ENCODE measurements around the gene CDKAL1.

The CDKAL1 gene

GRCh38 chr6:20741490-20741889 is 207.2 kb downstream of the CDKAL1 start:
- Histone ChIP-seq H3K4me1 (ENCODE audit: low read length) (peaks cover 30% of the 10 kb centered on the region), H3K4me3 (ENCODE audit: low read length) (no peak overlapping the region), H4K20me1 (ENCODE audit: insufficient read depth, low read length) (no peaks in the 10 kb centered on the region), H3K27ac (ENCODE audit: low read length) (no peak overlapping the region), H3K27me3 (ENCODE audit: low read depth, low read length) (no peaks in the 10 kb centered on the region), H3K4me2 (ENCODE audit: low read length) (no peak overlapping the region), H2AFZ (ENCODE audit: low read depth, low read length) (no peak overlapping the region), H3K9me3 (ENCODE audit: insufficient read depth, low read length) (no peaks in the 10 kb centered on the region), H3K36me3 (replicated peaks; ENCODE audit: low read depth, low read length) (no peaks in the 10 kb centered on the region), H3K79me2 (ENCODE audit: low read length) (no peaks in the 10 kb centered on the region), H3K9ac (ENCODE audit: low read length) (no peak overlapping the region)
- TF ChIP-seq CTCF (IDR thresholded peaks at IDR 0.05; ENCODE audit: low read depth, low read length): no peak
- TF ChIP-seq EZH2phosphoT487 (IDR thresholded peaks at IDR 0.05; ENCODE audit: low read depth): no peak

- H3K4me1 ChIP-seq (ENCODE audit: low read length): peaks cover 44% of the 10 kb centered on the region
- no peaks in the 10 kb centered on the region for H4K20me1 ChIP-seq (ENCODE audit: insufficient read depth, low read length)
- H3K27ac ChIP-seq (ENCODE audit: low read length): no peak overlapping the region
- no peaks in the 10 kb centered on the region for H3K27me3 ChIP-seq (ENCODE audit: low read depth, low read length)
- no peak overlapping the region for H2AFZ ChIP-seq (ENCODE audit: low read depth, low read length)
- H3K79me2 ChIP-seq (ENCODE audit: low read length): peaks cover 4% of the 10 kb centered on the region; the same call in 1 of the 2 replicates
- no peaks in the 10 kb centered on the region for H3K36me3 ChIP-seq (replicated peaks; ENCODE audit: low read depth, low read length)
- H3K4me2 ChIP-seq (ENCODE audit: low read length): peak overlapping the region; percentile 90
- no peak for TF ChIP-seq EZH2phosphoT487 (IDR thresholded peaks at IDR 0.05; ENCODE audit: low read depth)
- TF ChIP-seq CTCF (IDR thresholded peaks at IDR 0.05; ENCODE audit: low read depth, low read length): no peak
- H3K9ac ChIP-seq (ENCODE audit: low read length): no peak overlapping the region
- H3K9me3 ChIP-seq (ENCODE audit: insufficient read depth, low read length): no peaks in the 10 kb centered on the region
- peak overlapping the region; percentile 70; the same call in 1 of the 2 replicates for H3K4me3 ChIP-seq (ENCODE audit: low read length)
Measured at GRCh38 chr6:20744911-20745557, 210.8 kb downstream of the CDKAL1 start.

- Histone ChIP-seq H3K79me2 (ENCODE audit: low read length) (peaks cover 4% of the 10 kb centered on the region; the same call in 1 of the 2 replicates), H3K4me3 (ENCODE audit: low read length) (peak overlapping the region; percentile 70), H3K36me3 (replicated peaks; ENCODE audit: low read depth, low read length) (no peaks in the 10 kb centered on the region), H3K9me3 (ENCODE audit: insufficient read depth, low read length) (no peaks in the 10 kb centered on the region), H4K20me1 (ENCODE audit: insufficient read depth, low read length) (no peaks in the 10 kb centered on the region), H3K4me2 (ENCODE audit: low read length) (peak overlapping the region; percentile 90), H3K27ac (ENCODE audit: low read length) (peak overlapping the region; percentile 78), H3K4me1 (ENCODE audit: low read length) (peaks cover 44% of the 10 kb centered on the region), H3K27me3 (ENCODE audit: low read depth, low read length) (no peaks in the 10 kb centered on the region), H2AFZ (ENCODE audit: low read depth, low read length) (0 out of 2 replicates have a peak overlapping the region, but pooled peaks have one; percentile 23), H3K9ac (ENCODE audit: low read length) (peak overlapping the region; percentile 55)
- TF ChIP-seq EZH2phosphoT487 (IDR thresholded peaks at IDR 0.05; ENCODE audit: low read depth): no peak
- TF ChIP-seq CTCF (IDR thresholded peaks at IDR 0.05; ENCODE audit: low read depth, low read length): no peak
Measured at GRCh38 chr6:20746024-20746423, 211.8 kb downstream of the CDKAL1 start.

- Histone ChIP-seq H3K79me2 (ENCODE audit: low read length) (peaks cover 4% of the 10 kb centered on the region; the same call in 1 of the 2 replicates), H3K4me1 (ENCODE audit: low read length) (peaks cover 44% of the 10 kb centered on the region), H3K27me3 (ENCODE audit: low read depth, low read length) (no peaks in the 10 kb centered on the region), H3K4me3 (ENCODE audit: low read length) (peak overlapping the region; percentile 70), H2AFZ (ENCODE audit: low read depth, low read length) (no peak overlapping the region), H3K36me3 (replicated peaks; ENCODE audit: low read depth, low read length) (no peaks in the 10 kb centered on the region), H4K20me1 (ENCODE audit: insufficient read depth, low read length) (no peaks in the 10 kb centered on the region), H3K9me3 (ENCODE audit: insufficient read depth, low read length) (no peaks in the 10 kb centered on the region), H3K4me2 (ENCODE audit: low read length) (peak overlapping the region; percentile 90), H3K9ac (ENCODE audit: low read length) (peak overlapping the region; percentile 55), H3K27ac (ENCODE audit: low read length) (peak overlapping the region; percentile 78; the same call in 1 of the 2 replicates)
- TF ChIP-seq EZH2phosphoT487 (IDR thresholded peaks at IDR 0.05; ENCODE audit: low read depth): no peak
- TF ChIP-seq CTCF (IDR thresholded peaks at IDR 0.05; ENCODE audit: low read depth, low read length): no peak
Measured at GRCh38 chr6:20746805-20747558, 212.7 kb downstream of the CDKAL1 start.
